GM23338 (cell line): ENCODE results near the gene CBARP. TPM values are rescaled to one million over a fixed set of nuclear protein-coding genes. Genes with fewer than 3 reads are reported as not detected.

Experiments
- ATAC-seq: fragments of 200-7000 bp; cut with Tn5 transposase; 3 replicates; pipeline ENCODE4 v1.9.1; 2020
- DNase-seq: peaks from one replicate; pipeline ENCODE4 v3.0.0-alpha.2; 2015; ENCODE audit warnings: low spot score
- H2AFZ ChIP-seq: fragments of 200-600 bp; sonication (generic); 2 replicates; pipeline ENCODE4 v1.8.0; 2016; ENCODE audit warnings: antibody characterized with exemption, mild to moderate bottlenecking, moderate library complexity
- H3F3A ChIP-seq: fragments of 200-600 bp; sonication (generic); replicated peaks from 2 replicates; pipeline ENCODE4 v1.8.0; 2017; ENCODE audit warnings: antibody characterized with exemption, mixed run types, low read depth
- H3K27ac ChIP-seq: fragments of 200-600 bp; sonication (generic); 2 replicates; pipeline ENCODE4 v1.6.1; 2016; ENCODE audit warnings: low read depth
- H3K27me3 ChIP-seq: fragments of 200-600 bp; sonication (generic); 2 replicates; pipeline ENCODE4 v1.8.0; 2016; ENCODE audit warnings: mild to moderate bottlenecking, mixed run types, moderate library complexity; ENCODE audit not compliant: insufficient read depth
- H3K36me3 ChIP-seq: fragments of 200-600 bp; sonication (generic); 2 replicates; pipeline ENCODE4 v1.8.0; 2016; ENCODE audit warnings: mild to moderate bottlenecking; ENCODE audit not compliant: insufficient read depth
- H3K4me1 ChIP-seq: fragments of 200-600 bp; sonication (generic); 2 replicates; pipeline ENCODE4 v1.8.0; 2016; ENCODE audit warnings: mild to moderate bottlenecking, moderate library complexity; ENCODE audit not compliant: insufficient read depth
- H3K4me2 ChIP-seq: fragments of 200-600 bp; sonication (generic); 2 replicates; pipeline ENCODE4 v1.7.1; 2017; ENCODE audit warnings: mixed run types
- H3K4me3 ChIP-seq: fragments of 200-600 bp; sonication (generic); 2 replicates; pipeline ENCODE4 v1.6.1; 2016; ENCODE audit warnings: mixed run types
- H3K79me2 ChIP-seq: fragments of 200-600 bp; sonication (generic); replicated peaks from 2 replicates; pipeline ENCODE4 v1.8.0; 2017; ENCODE audit warnings: mild to moderate bottlenecking; ENCODE audit not compliant: insufficient read depth
- H3K9me2 ChIP-seq: fragments of 200-600 bp; sonication (generic); 2 replicates; pipeline ENCODE4 v1.8.0; 2017; ENCODE audit not compliant: insufficient read depth
- H4K20me1 ChIP-seq: fragments of 200-600 bp; sonication (generic); replicated peaks from 2 replicates; pipeline ENCODE4 v1.8.0; 2017; ENCODE audit warnings: mild to moderate bottlenecking; ENCODE audit not compliant: insufficient read depth
- H3K27ac Mint-ChIP-seq: 2 replicates; pipeline ENCODE4 v1.8.0; 2020; ENCODE audit warnings: inconsistent platforms, mild to moderate bottlenecking, moderate library complexity, mixed read lengths
- H3K27me3 Mint-ChIP-seq: 3 replicates; pipeline ENCODE4 v1.8.0; 2022; ENCODE audit warnings: low read depth, mild to moderate bottlenecking, moderate library complexity, mixed read lengths, inconsistent platforms; ENCODE audit not compliant: insufficient read depth, poor library complexity
- H3K36me3 Mint-ChIP-seq: 3 replicates; pipeline ENCODE4 v1.8.0; 2021; ENCODE audit warnings: low read depth, mild to moderate bottlenecking, inconsistent platforms, moderate library complexity, mixed read lengths
- H3K4me1 Mint-ChIP-seq: 3 replicates; pipeline ENCODE4 v1.8.0; 2020; ENCODE audit warnings: mild to moderate bottlenecking, inconsistent platforms, mixed read lengths
- H3K4me3 Mint-ChIP-seq: 3 replicates; pipeline ENCODE4 v1.8.0; 2021; ENCODE audit warnings: moderate library complexity, mild to moderate bottlenecking, inconsistent platforms, mixed read lengths
- H3K9me3 Mint-ChIP-seq: 3 replicates; pipeline ENCODE4 v1.8.0; 2020; ENCODE audit warnings: moderate library complexity, mild to moderate bottlenecking, inconsistent platforms, mixed read lengths
- CTCF ChIP-seq, 2 experiments: fragments of 200-600 bp in 1 of 2; sonication (generic) in 1 of 2; conservative IDR thresholded peaks; 2 replicates each; pipeline versions ENCODE4 v1.5.1 to v1.6.1; 2016 to 2017; ENCODE audit warnings: antibody characterized with exemption in 2 of 2, low read depth in 2 of 2, mild to moderate bottlenecking in 2 of 2, moderate library complexity in 1 of 2
- ETS1 ChIP-seq: IDR thresholded peaks from 2 replicates; pipeline ENCODE4 v1.6.1; 2016; ENCODE audit warnings: antibody characterized with exemption
- EZH2 ChIP-seq: fragments of 200-600 bp; sonication (generic); IDR thresholded peaks from one replicate; pipeline ENCODE4 v1.8.0; 2017; ENCODE audit warnings: antibody characterized with exemption, mild to moderate bottlenecking, low read depth; ENCODE audit not compliant: unreplicated experiment
- EZH2phosphoT487 ChIP-seq: fragments of 200-600 bp; sonication (generic); IDR thresholded peaks from one replicate; pipeline ENCODE4 v1.8.1; 2018; ENCODE audit warnings: antibody characterized with exemption; ENCODE audit not compliant: unreplicated experiment
- JUNB ChIP-seq: IDR thresholded peaks from one replicate; pipeline ENCODE4 v1.6.1; 2016; ENCODE audit warnings: antibody characterized with exemption; ENCODE audit not compliant: unreplicated experiment
- POLR2AphosphoS5 ChIP-seq: IDR thresholded peaks from 2 replicates; pipeline ENCODE4 v1.6.1; 2016; ENCODE audit warnings: antibody characterized with exemption, low read depth
- REST ChIP-seq: IDR thresholded peaks from one replicate; pipeline ENCODE4 v1.6.1; 2018; ENCODE audit warnings: antibody characterized with exemption; ENCODE audit not compliant: unreplicated experiment
- ZNF114 ChIP-seq: fragments of 250-450 bp; sonication (Bioruptor Pico); IDR thresholded peaks from 2 replicates; pipeline ENCODE4 v1.5.0; 2020; ENCODE audit warnings: mild to moderate bottlenecking, moderate library complexity
- ZNF331 ChIP-seq: fragments of 250-450 bp; sonication (Bioruptor Pico); IDR thresholded peaks from 2 replicates; pipeline ENCODE4 v1.5.0; 2020; ENCODE audit warnings: low read depth, mild to moderate bottlenecking, moderate library complexity
- ZNF462 ChIP-seq: fragments of 250-450 bp; sonication (Bioruptor Pico); IDR thresholded peaks from 2 replicates; pipeline ENCODE4 v1.5.0; 2020; ENCODE audit warnings: mild to moderate bottlenecking, moderate library complexity
- polyA plus RNA-seq: library from polyadenylated mRNA; unstranded; fragments of >200 nt; fragmentation: Nextera tagmentation; extraction: Ambion mirVana; gene quantifications from 2 replicates; pipeline ENCODE4 v1.2.1, GENCODE V29; 2016
- total RNA-seq: library from RNA; depleted of rRNA; stranded (reverse); fragments of >200 nt; shearing (Covaris generic); gene quantifications from 2 replicates; pipeline ENCODE4 v1.2.3, GENCODE V29; 2014

Gene CBARP
- total and polyA plus RNA-seq, 2 experiments from 2014 or later = 2.0 to 14.1 TPM

GRCh38 chr19:1235625-1236538 is 1.9 kb downstream of the CBARP start:
- peaks cover 6% of the 10 kb centered on the region for H3K27me3 Mint-ChIP-seq
- H3K36me3 Mint-ChIP-seq = peaks cover 4% of the 10 kb centered on the region; the same call in 1 of the 3 replicates
- H3K27ac Mint-ChIP-seq = no peak overlapping the region
- H3K4me2 ChIP-seq = peak overlapping the region; percentile 74
- no peaks in the 10 kb centered on the region for H3K79me2 ChIP-seq
- peaks cover 25% of the 10 kb centered on the region for H3F3A ChIP-seq
- ATAC-seq (no peak), DNase-seq (no peak)
- no peaks in the 10 kb centered on the region for H3K9me3 Mint-ChIP-seq
- TF ChIP-seq REST = no peak
- TF ChIP-seq ETS1 = no peak
- no peak for TF ChIP-seq CTCF (conservative IDR thresholded peaks at IDR 0.05; ENCODE audit: low read depth in 2 of 2)
- TF ChIP-seq ZNF462 (CRISPR knock-in tag) = no peak
- no peak for TF ChIP-seq EZH2phosphoT487
- TF ChIP-seq JUNB = no peak
- no peak for TF ChIP-seq ZNF114 (CRISPR knock-in tag)
- no peak for TF ChIP-seq EZH2
- TF ChIP-seq ZNF331 (CRISPR knock-in tag) = no peak
- TF ChIP-seq POLR2AphosphoS5 = no peak
- H3K27me3 ChIP-seq = no peaks in the 10 kb centered on the region
- H4K20me1 ChIP-seq = peaks cover 4% of the 10 kb centered on the region
- peak overlapping the region; percentile 33; the same call in 2 of the 3 replicates for H3K4me3 Mint-ChIP-seq
- H3K27ac ChIP-seq = no peak overlapping the region
- peak overlapping the region; percentile 51 for H3K4me3 ChIP-seq
- no peaks in the 10 kb centered on the region for H3K36me3 ChIP-seq
- H3K4me1 ChIP-seq = peaks cover 12% of the 10 kb centered on the region; the same call in 1 of the 2 replicates
- H3K9me2 ChIP-seq = no peaks in the 10 kb centered on the region
- H3K4me1 Mint-ChIP-seq = peaks cover 12% of the 10 kb centered on the region
- H2AFZ ChIP-seq = no peak overlapping the region
